Measurements from ENCODE around the gene MLN. TPM values are rescaled to one million over a fixed set of nuclear protein-coding genes. Genes with fewer than 3 reads are reported as not detected.

Gene MLN
- total and polyA plus RNA-seq, 8 donors, result not detected

DNA sequence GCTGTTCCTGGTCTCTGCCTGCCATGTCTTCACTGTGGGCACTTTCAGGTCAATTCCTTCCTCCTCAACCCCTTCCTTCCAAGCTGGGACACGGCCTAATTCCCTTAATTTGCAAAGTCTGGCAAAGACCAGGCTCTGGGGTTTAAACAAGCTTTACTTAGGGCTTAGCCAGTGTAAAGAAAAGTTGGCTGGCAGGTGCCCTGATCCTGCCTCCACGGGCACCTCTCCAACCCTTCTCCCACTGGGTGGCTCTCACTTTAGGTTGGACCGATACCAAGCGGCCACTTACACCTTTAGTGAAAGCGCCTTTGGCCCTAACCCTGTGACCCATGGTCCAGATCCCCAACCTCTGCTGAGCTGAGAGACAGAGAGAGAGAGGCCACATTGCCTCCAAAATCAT lies 13.7 kb upstream of the MLN start:
- 30 to 67% (median 33%) methylated on average over 4 to 5 of the region's 5 CpGs for WGBS, 5 donors

DNA sequence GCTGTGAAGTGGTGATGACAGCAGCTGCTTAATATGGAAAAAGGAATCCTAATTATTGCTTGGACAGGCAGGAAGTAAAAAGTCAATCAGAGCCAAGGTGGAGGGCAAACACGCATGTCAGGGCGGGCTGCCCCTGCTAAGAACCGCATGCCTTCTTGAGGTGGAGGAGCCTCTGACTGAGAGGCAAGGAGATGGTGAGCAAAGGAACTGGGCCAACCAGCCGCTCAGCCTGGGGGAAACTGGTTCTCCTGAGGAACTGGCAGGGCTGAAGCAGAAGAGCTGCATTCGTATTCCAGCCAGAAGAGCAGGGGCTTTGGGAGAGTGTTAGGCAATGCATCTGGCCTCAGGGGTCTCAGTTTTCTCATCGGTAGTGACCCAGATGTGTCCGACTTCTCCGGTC lies 13.1 kb upstream of the MLN start:
- no peak for DNase-seq
- H3K27ac ChIP-seq, result no peak overlapping the region
- 55 to 72% (median 62%) methylated on average over 8 of the region's 8 CpGs for WGBS, 5 donors
- H3K4me1 ChIP-seq, result peaks cover 0 to 12% (median 11%) of the 10 kb centered on the region in 4 donors
- no peaks in the 10 kb centered on the region for H3K9me3 ChIP-seq
- no peak overlapping the region for H3K4me3 ChIP-seq
- TF ChIP-seq, protein P1, sequence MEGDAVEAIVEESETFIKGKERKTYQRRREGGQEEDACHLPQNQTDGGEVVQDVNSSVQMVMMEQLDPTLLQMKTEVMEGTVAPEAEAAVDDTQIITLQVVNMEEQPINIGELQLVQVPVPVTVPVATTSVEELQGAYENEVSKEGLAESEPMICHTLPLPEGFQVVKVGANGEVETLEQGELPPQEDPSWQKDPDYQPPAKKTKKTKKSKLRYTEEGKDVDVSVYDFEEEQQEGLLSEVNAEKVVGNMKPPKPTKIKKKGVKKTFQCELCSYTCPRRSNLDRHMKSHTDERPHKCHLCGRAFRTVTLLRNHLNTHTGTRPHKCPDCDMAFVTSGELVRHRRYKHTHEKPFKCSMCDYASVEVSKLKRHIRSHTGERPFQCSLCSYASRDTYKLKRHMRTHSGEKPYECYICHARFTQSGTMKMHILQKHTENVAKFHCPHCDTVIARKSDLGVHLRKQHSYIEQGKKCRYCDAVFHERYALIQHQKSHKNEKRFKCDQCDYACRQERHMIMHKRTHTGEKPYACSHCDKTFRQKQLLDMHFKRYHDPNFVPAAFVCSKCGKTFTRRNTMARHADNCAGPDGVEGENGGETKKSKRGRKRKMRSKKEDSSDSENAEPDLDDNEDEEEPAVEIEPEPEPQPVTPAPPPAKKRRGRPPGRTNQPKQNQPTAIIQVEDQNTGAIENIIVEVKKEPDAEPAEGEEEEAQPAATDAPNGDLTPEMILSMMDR (IDR thresholded peaks at IDR 0.05), result no peak
- no peak for TF ChIP-seq EP300 (IDR thresholded peaks at IDR 0.05)
- TF ChIP-seq POLR2AphosphoS5 (IDR thresholded peaks at IDR 0.05), result no peak
- no peak for TF ChIP-seq POLR2A (IDR thresholded peaks at IDR 0.05)
- H3K27me3 ChIP-seq, result peaks cover 0 to 44% (median 15%) of the 10 kb centered on the region in 3 donors
- intact Hi-C loops (cut with DNase I; ENCODE audit: low total_unique reads), result no loop called here
- no peaks in the 10 kb centered on the region for H3K36me3 ChIP-seq

More for the DNA sequence above, 13.7 kb upstream of the MLN start:
- H3K27ac ChIP-seq, result no peak overlapping the region
- H3K9me3 ChIP-seq, result no peaks in the 10 kb centered on the region
- H3K4me3 ChIP-seq, result no peak overlapping the region
- DNase-seq, result peak in 1 of 2 donors; percentile 77
- H3K4me1 ChIP-seq, result peaks cover 0 to 12% (median 11%) of the 10 kb centered on the region in 4 donors
- peaks cover 0 to 38% (median 15%) of the 10 kb centered on the region in 3 donors for H3K27me3 ChIP-seq
- no peaks in the 10 kb centered on the region for H3K36me3 ChIP-seq
- intact Hi-C loops (cut with DNase I; ENCODE audit: low total_unique reads), result no loop called here
- TF ChIP-seq POLR2A (IDR thresholded peaks at IDR 0.05) (no peak), EP300 (IDR thresholded peaks at IDR 0.05) (no peak), POLR2AphosphoS5 (IDR thresholded peaks at IDR 0.05) (no peak)
- TF ChIP-seq, protein P1 (IDR thresholded peaks at IDR 0.05), result no peak

DNA sequence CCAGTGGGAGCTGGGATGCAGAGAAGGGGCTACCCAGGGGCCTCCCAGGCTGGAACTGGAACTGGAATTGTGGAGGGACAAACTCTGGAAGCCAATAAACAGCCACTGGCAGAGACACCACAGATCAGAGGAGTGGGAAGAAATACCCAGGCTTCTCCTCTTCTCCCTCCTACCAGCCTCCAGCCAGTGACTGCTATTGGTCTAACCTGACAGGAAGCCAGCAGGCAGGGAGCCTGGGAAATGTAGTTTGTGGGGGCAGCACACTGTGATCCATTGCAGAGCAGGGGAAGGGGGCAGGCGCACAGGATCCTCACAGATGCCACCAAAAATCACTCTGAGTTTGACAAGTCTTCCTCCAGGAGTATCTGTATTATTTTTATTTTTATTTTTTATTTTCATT lies 12.1 kb upstream of the MLN start:
- H3K4me1 ChIP-seq, result peaks cover 0 to 12% (median 11%) of the 10 kb centered on the region in 4 donors
- no peak overlapping the region for H3K4me3 ChIP-seq
- intact Hi-C loops (cut with DNase I; ENCODE audit: low total_unique reads), result no loop called here
- H3K27me3 ChIP-seq, result peaks cover 0 to 51% (median 19%) of the 10 kb centered on the region in 3 donors
- no peak overlapping the region for H3K27ac ChIP-seq
- no peaks in the 10 kb centered on the region for H3K9me3 ChIP-seq
- DNase-seq, result peak in 1 of 2 donors; percentile 59
- 9 to 43% (median 40%) methylated on average over 1 of the region's 1 CpG for WGBS, 5 donors
- TF ChIP-seq, protein P1 (IDR thresholded peaks at IDR 0.05), result no peak
- TF ChIP-seq EP300 (IDR thresholded peaks at IDR 0.05), result no peak
- TF ChIP-seq POLR2AphosphoS5 (IDR thresholded peaks at IDR 0.05), result no peak
- no peaks in the 10 kb centered on the region for H3K36me3 ChIP-seq

DNA sequence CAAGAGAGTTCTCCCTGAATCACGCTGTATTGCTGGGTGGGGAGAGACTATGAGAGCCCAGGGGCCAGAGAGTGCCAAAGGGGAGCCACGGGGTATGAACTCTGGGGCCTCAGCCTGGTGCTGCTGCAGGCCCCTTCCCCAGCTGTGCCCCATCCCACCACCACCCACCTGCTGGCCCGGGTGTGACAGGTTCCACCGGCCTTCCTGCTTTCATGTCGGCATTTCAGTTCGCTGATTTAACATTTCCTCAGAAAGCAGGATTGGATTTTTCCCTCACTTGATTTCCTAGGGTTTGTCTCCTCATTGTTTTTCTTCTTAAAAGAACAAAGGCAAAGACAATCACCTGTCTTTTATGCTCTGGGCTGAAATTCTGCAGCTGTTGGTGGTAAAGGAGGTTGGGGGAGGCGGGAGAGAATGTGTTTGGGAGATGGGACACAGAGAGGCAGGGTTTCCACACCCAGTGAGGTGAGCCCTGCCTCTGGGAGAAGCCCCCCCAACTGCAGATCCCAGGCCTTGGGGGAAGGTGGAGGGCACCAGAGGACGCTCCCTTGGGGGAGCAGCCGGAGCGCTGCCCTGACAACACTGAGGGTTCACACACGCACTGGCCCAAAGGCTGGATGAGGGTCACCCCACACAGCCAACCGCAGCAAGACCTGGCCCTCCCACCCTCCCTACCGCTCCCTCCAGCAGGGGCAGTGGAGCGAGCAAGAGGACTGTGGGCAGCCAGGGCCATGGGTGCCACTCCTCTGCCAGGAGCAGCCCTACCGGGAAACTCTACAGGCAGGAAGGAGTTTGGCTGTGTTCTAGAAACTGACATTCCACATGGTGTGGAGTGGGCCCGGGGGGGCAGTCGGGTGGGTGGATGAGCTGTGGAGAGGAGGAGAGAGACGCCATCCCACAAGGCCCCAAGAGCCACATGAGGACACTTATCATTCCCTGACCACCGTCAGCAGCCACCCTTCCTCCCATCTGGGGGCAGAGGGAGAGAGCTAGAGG lies 10.5 kb upstream of the MLN start:
- DNase-seq, result no peak
- no peak overlapping the region for H3K4me3 ChIP-seq
- no peak for TF ChIP-seq POLR2A (IDR thresholded peaks at IDR 0.05)
- H3K27me3 ChIP-seq, result peaks cover 0 to 58% (median 19%) of the 10 kb centered on the region in 3 donors
- intact Hi-C loops (cut with DNase I; ENCODE audit: low total_unique reads), result no loop called here
- H3K36me3 ChIP-seq, result no peaks in the 10 kb centered on the region
- no peak overlapping the region for H3K27ac ChIP-seq
- H3K4me1 ChIP-seq, result peaks cover 0 to 12% (median 11%) of the 10 kb centered on the region in 4 donors
- H3K9me3 ChIP-seq, result no peaks in the 10 kb centered on the region
- WGBS, 5 donors, result 64 to 75% (median 67%) methylated on average over 15 to 19 of the region's 19 CpGs
